Dendritic cell treated with granulocyte-macrophage colony-stimulating factor and Interleukin-4, amounts not matched to agents 40 ng/mL and 50 ng/mL, for 4 days (primary cell): Measurements from ENCODE around the gene SEPTIN1.
"Not testable (repeated sequence)": the region's sequence is repeated elsewhere in the genome, so short reads cannot be mapped to it uniquely, and the experiment has no call there.

Experiments used
- H3K27ac Mint-ChIP-seq: one replicate; pipeline ENCODE4 v1.8.0; 2022; ENCODE audit warnings: mild to moderate bottlenecking, mixed read lengths
- H3K27me3 Mint-ChIP-seq: one replicate; pipeline ENCODE4 v1.8.0; 2022; ENCODE audit warnings: mild to moderate bottlenecking, mixed read lengths
- H3K36me3 Mint-ChIP-seq: one replicate; pipeline ENCODE4 v1.8.0; 2022; ENCODE audit warnings: low read depth, mixed read lengths
- H3K4me1 Mint-ChIP-seq: one replicate; pipeline ENCODE4 v1.8.0; 2022; ENCODE audit warnings: low read depth, mixed read lengths
- H3K4me3 Mint-ChIP-seq: one replicate; pipeline ENCODE4 v1.8.0; 2022; ENCODE audit warnings: mild to moderate bottlenecking, moderate library complexity, mixed read lengths
- H3K9me3 Mint-ChIP-seq: one replicate; pipeline ENCODE4 v1.8.0; 2022; ENCODE audit warnings: mixed read lengths
- intact Hi-C: fragments of 100-400 bp; cut with micrococcal nuclease; formaldehyde crosslinking; loops from one replicate; pipeline ENCODE4 v1.15.0; 2022

Gene SEPTIN1

DNA sequence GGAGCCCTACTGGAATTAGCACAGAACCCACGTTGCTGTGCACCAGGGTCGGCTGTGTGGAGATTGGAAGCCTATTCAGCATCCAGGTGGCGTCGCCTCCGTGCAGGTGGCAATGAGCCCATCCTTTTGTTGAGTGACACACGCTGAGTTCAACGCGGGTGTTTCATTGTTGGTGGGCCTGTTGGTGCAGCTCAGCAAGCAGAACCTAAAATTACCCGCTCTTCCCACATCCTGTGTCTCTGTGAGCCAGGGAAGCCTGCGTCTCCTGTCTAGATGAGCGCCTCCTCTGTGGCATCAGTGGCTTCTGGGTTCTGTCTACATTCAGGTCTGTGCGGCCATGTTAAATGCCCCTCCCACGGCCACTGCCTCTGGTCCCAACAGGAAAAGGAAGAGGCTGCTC is 41.7 kb downstream of the SEPTIN1 start:
- no peak overlapping the region for H3K27ac Mint-ChIP-seq
- H3K9me3 Mint-ChIP-seq: no peaks in the 10 kb centered on the region
- H3K36me3 Mint-ChIP-seq: no peaks in the 10 kb centered on the region
- H3K27me3 Mint-ChIP-seq: no peaks in the 10 kb centered on the region
- H3K4me3 Mint-ChIP-seq: no peak overlapping the region
- intact Hi-C loops: no loop called here
- H3K4me1 Mint-ChIP-seq: peaks cover 16% of the 10 kb centered on the region

DNA sequence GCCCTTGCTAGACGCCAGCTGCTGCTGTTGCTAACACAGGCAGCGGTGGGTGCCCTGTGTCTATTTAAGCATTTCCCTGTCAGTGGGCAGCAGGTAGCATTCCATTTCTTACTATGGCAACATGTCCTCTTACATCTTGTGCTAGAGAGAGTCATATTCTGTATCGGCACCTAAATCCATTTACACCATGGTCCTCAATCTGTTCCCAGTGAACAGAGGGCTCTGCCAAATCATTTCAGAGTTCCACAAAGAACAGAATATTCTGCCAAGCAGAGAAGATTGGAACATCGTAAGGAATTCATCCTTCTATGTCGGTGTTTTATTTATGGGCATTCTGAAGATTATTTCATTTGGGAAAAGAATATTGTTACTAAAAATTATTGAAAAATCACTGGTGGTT is 43.6 kb downstream of the SEPTIN1 start:
- H3K4me3 Mint-ChIP-seq, H3K27ac Mint-ChIP-seq, H3K9me3 Mint-ChIP-seq, H3K27me3 Mint-ChIP-seq, intact Hi-C loops: not testable (repeated sequence)
- Mint-ChIP-seq H3K36me3 (peaks cover 12% of the 10 kb centered on the region), H3K4me1 (peaks cover 19% of the 10 kb centered on the region)

DNA sequence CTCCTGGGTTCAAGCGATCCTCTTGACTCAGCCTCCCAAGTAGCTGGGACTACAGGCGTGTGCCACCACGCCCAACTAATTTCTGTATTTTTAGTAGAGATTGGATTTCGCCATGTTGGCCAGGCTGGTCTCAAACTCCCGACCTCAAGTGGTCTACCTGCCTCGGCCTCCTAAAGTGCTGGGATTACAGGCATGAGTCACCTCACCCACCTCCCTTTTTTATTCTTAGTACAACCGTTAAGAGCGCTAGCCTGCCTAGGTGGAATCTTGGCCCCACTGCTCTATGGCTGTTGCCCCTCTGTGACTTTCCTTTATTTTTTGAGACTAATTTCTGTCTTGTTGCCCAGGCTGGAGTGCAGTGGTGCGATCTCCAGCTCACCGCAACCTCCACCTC is 44.4 kb downstream of the SEPTIN1 start:
- Mint-ChIP-seq H3K36me3 (peaks cover 12% of the 10 kb centered on the region), H3K4me1 (peaks cover 19% of the 10 kb centered on the region)
- H3K27ac Mint-ChIP-seq, H3K9me3 Mint-ChIP-seq, intact Hi-C loops, H3K27me3 Mint-ChIP-seq, H3K4me3 Mint-ChIP-seq: not testable (repeated sequence)

DNA sequence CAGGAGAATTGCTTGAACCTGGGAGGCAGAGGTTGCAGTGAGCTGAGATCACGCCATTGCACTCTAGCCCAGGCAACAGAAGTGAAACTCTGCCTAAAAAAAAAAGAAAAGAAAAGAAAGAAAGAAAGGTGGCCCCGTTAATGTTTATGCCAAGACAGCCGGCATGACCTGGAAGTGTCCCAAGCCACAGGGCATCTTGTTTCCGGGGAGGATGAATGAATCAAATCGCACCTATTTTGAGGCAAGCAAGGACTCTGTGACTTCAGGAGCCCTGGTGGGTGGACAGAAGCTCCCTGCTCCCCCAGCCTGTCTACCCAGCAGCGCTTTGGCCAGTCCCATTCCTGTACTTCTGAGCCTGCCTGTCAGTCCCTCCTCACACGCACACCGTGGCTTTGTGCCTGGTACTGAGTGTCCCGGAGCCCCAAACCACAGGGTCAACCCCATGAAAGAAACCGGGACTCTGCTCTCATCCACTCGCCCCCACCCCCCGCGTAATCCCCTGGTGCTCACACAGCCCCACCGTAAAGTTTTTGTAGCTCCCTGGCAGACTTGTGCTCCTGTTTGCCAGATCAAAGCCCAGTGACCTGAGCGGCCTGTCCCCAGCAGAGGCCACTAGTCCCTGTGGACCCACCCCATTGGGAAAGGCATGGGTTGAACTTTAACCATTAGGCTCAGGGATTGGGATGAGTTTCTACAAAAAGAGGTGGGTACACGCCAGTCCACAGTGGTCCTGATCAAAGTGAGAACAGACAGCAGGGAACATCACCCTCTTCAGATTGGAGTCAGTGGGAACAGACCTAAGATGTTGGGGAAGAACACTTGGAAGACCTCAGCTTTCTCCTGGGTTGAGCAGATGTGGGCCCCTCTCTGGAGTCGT is 46.5 kb downstream of the SEPTIN1 start:
- Mint-ChIP-seq H3K4me3 (peak overlapping the region; percentile 80), H3K36me3 (peaks cover 12% of the 10 kb centered on the region)

DNA sequence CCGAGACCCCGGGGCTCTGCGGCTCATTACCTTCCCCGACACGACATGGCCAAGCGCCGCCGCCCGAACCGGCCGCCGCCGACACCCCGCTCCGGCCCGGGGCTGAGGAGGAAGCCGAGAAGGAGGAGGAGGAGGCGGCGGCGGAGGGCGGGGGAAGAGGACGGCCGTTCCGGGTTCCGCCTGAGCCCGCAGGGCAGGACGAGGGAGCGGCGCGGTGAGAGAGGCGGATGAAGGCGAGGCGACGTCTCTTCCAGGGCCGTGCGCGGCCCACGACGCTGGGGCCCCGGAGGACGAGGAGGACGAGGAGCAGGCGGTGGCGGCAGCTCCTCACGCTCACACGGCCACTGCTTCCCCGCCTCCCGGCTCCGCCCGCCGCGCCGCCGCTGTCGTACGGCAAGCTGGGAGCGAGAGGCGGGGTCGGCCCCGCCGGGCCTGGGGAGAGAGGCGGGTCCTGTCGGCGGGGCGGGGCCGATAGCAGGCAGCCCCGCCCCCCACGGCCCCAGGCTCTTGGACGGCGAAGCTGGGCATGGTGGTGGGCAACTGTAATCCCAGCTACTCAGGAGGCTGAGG is 47.2 kb downstream of the SEPTIN1 start:
- H3K27ac Mint-ChIP-seq: peak overlapping the region; percentile 92
- peaks cover 25% of the 10 kb centered on the region for H3K4me1 Mint-ChIP-seq
- peak overlapping the region; percentile 80 for H3K4me3 Mint-ChIP-seq
- H3K9me3 Mint-ChIP-seq, H3K27me3 Mint-ChIP-seq: not testable (repeated sequence)
- intact Hi-C loops: loop anchor here (2.0 kb wide), 2 partner anchors 20 to 36 kb away; partner anchors contain the start of genes CD2BP2 and TBC1D10B
- H3K36me3 Mint-ChIP-seq: peaks cover 12% of the 10 kb centered on the region

More for the DNA sequence above, 46.5 kb downstream of the SEPTIN1 start:
- intact Hi-C loops: loop anchor here (2.0 kb wide), 2 partner anchors 19 to 35 kb away; partner anchors contain the start of genes CD2BP2 and TBC1D10B
- Mint-ChIP-seq H3K4me1 (peaks cover 20% of the 10 kb centered on the region), H3K9me3 (no peaks in the 10 kb centered on the region), H3K27ac (peak overlapping the region; percentile 92), H3K27me3 (no peaks in the 10 kb centered on the region)

DNA sequence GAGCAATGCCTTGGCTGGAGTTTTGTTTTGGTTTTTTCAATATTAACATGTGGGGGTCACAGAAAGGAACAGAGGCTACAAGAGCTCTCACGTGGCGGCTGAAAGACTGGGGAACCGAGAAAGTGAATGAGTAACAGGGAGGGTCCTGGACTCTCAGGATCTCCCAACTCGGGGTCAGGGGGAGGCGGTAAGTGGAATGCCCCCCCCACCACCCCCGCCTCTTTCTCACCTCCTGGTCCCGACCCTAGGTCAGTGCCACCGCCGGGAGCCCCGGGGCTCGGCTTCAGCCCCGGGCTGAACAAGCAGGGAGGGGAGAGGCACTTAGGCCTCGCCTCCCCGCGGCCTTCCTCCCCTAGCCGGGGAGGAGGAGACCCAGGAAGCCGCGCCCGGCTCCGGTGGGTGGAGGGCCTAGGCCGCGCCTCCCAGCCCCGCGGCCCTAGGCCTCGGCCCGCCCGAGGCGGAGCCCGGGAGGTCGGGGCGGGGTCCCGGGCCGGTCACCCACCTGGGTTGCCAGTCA is 47.8 kb downstream of the SEPTIN1 start:
- H3K9me3 Mint-ChIP-seq, H3K27me3 Mint-ChIP-seq: not testable (repeated sequence)
- H3K27ac Mint-ChIP-seq: peak overlapping the region; percentile 92
- H3K4me1 Mint-ChIP-seq: peaks cover 25% of the 10 kb centered on the region
- peak overlapping the region; percentile 80 for H3K4me3 Mint-ChIP-seq
- H3K36me3 Mint-ChIP-seq: peaks cover 12% of the 10 kb centered on the region
- intact Hi-C loops: loop anchor here (2.0 kb wide), 2 partner anchors 20 to 36 kb away; partner anchors contain the start of genes CD2BP2 and TBC1D10B
